Neuronal stem cell (in vitro differentiated cells): ENCODE measurements around the gene ACHE.

ENCODE experiments used
- DNase-seq: peaks from one replicate; pipeline ENCODE4 v3.0.0-alpha.2; 2013; ENCODE audit warnings: low spot score
- H2AFZ ChIP-seq: one replicate; pipeline ENCODE4 v1.6.1; 2013; ENCODE audit warnings: mild to moderate bottlenecking, low read length, inconsistent platforms
- H2AK5ac ChIP-seq: 2 replicates; pipeline ENCODE4 v1.6.1; 2013; ENCODE audit warnings: low read depth, mild to moderate bottlenecking, inconsistent platforms, low read length, moderate library complexity, mixed read lengths
- H2BK120ac ChIP-seq: 2 replicates; pipeline ENCODE4 v1.6.1; 2013; ENCODE audit warnings: low read depth, mild to moderate bottlenecking, inconsistent platforms, low read length, moderate library complexity, mixed read lengths
- H2BK12ac ChIP-seq: one replicate; pipeline ENCODE4 v1.6.1; 2013; ENCODE audit warnings: low read length, inconsistent platforms
- H2BK15ac ChIP-seq: 2 replicates; pipeline ENCODE4 v1.6.1; 2013; ENCODE audit warnings: mild to moderate bottlenecking, low read length, inconsistent platforms, mixed read lengths
- H2BK5ac ChIP-seq: one replicate; pipeline ENCODE4 v1.6.1; 2013; ENCODE audit warnings: inconsistent platforms, mild to moderate bottlenecking, low read length, moderate library complexity
- H3K14ac ChIP-seq: one replicate; pipeline ENCODE4 v1.6.1; 2013; ENCODE audit warnings: low read length, inconsistent platforms
- H3K18ac ChIP-seq: 2 replicates; pipeline ENCODE4 v1.6.1; 2013; ENCODE audit warnings: low read length, inconsistent platforms
- H3K23ac ChIP-seq: 2 replicates; pipeline ENCODE4 v1.6.1; 2013; ENCODE audit warnings: low read depth, mild to moderate bottlenecking, mixed read lengths, low read length, inconsistent platforms; ENCODE audit not compliant: poor library complexity
- H3K27ac ChIP-seq: replicated peaks from 3 replicates; pipeline ENCODE4 v1.5.1; 2013; ENCODE audit warnings: low read length, inconsistent platforms
- H3K27me3 ChIP-seq, 3 experiments: 2 replicates each; pipeline ENCODE4 v1.6.1; 2013; ENCODE audit warnings: low read length in 3 of 3, mild to moderate bottlenecking in 2 of 3, inconsistent platforms in 1 of 3, low read depth in 1 of 3, mixed read lengths in 1 of 3, moderate library complexity in 1 of 3; ENCODE audit not compliant: control insufficient read depth in 3 of 3, insufficient read depth in 3 of 3
- H3K36me3 ChIP-seq, 2 donors: replicated peaks in 1 of 2; 2 replicates each; pipeline ENCODE4 v1.6.1; 2013; ENCODE audit warnings: low read length in 2 of 2; ENCODE audit not compliant: control insufficient read depth in 2 of 2, insufficient read depth in 2 of 2
- H3K4ac ChIP-seq: 2 replicates; pipeline ENCODE4 v1.6.1; 2013; ENCODE audit warnings: inconsistent platforms, mild to moderate bottlenecking, low read length, moderate library complexity
- H3K4me1 ChIP-seq, 2 donors: 1 replicate in 1 of 2; 2 replicates in 1 of 2; pipeline ENCODE4 v1.6.1; 2013; ENCODE audit warnings: low read length in 2 of 2, low read depth in 1 of 2; ENCODE audit not compliant: control insufficient read depth in 2 of 2, insufficient read depth in 1 of 2
- H3K4me2 ChIP-seq: one replicate; pipeline ENCODE4 v1.6.1; 2013; ENCODE audit warnings: mild to moderate bottlenecking, low read length, inconsistent platforms; ENCODE audit not compliant: insufficient read depth, poor library complexity, severe bottlenecking
- H3K4me3 ChIP-seq, 2 donors: 2 replicates each; pipeline ENCODE4 v1.5.1; 2013; ENCODE audit warnings: low read length in 2 of 2, mild to moderate bottlenecking in 2 of 2, inconsistent platforms in 1 of 2, moderate library complexity in 1 of 2
- H3K79me1 ChIP-seq: one replicate; pipeline ENCODE4 v1.6.1; 2013; ENCODE audit warnings: low read depth, mild to moderate bottlenecking, inconsistent platforms, low read length, moderate library complexity
- H3K9ac ChIP-seq: one replicate; pipeline ENCODE4 v1.6.1; 2013; ENCODE audit warnings: mild to moderate bottlenecking, low read depth, low read length, inconsistent platforms; ENCODE audit not compliant: poor library complexity
- H3K9me3 ChIP-seq, 2 donors: replicated peaks in 1 of 2; 2 replicates each; pipeline versions ENCODE3 to v1.6.1; 2013; ENCODE audit warnings: low read length in 2 of 2, mild to moderate bottlenecking in 2 of 2, inconsistent platforms in 1 of 2, low read depth in 1 of 2, mixed read lengths in 1 of 2, moderate library complexity in 1 of 2; ENCODE audit not compliant: control insufficient read depth in 2 of 2, insufficient read depth in 1 of 2
- H4K8ac ChIP-seq: one replicate; pipeline ENCODE4 v1.6.1; 2013; ENCODE audit warnings: low read depth, mild to moderate bottlenecking, inconsistent platforms, low read length, moderate library complexity
- H4K91ac ChIP-seq: one replicate; pipeline ENCODE4 v1.6.1; 2013; ENCODE audit warnings: low read length, low read depth, mild to moderate bottlenecking, inconsistent platforms; ENCODE audit not compliant: poor library complexity
- WGBS, 2 donors: extraction: QIAGEN DNeasy Blood & Tissue Kit; methylation state at CpG; one replicate each; pipeline ENCODE4 v1.1.7; 2013; ENCODE audit warnings: missing lambda C conversion rate in 2 of 2, mixed read lengths in 1 of 2; ENCODE audit not compliant: insufficient read length in 2 of 2, insufficient replicate concordance in 1 of 2; ENCODE audit errors: extremely low coverage in 2 of 2; 5-methylcytosine and 5-hydroxymethylcytosine counted together

The ACHE gene

DNA sequence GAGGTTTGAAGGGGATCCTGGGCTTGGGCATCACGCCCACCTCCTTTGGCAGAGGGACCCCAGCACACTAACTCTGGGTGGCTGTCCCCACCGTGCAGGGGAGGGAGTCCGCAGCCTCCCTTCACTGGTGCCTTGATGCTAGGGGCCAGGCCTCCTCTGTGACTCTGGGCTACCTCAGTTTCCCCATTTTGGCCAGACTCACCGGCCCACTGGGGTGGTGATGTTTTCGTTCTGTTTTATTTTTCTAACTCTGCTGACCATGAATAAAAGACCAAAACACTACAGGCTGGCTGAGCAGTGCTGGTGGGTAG, 29.0 kb downstream of the ACHE start:
- Histone ChIP-seq H2BK15ac (peak overlapping the region; percentile 99), H3K4me2 (peak overlapping the region; percentile 89), H3K18ac (peak overlapping the region; percentile 99), H3K4me3 (peak overlapping the region; percentile 87 to 93), H3K23ac (peak overlapping the region; percentile 80), H4K91ac (peak overlapping the region; percentile 85), H2BK5ac (peak overlapping the region; percentile 100), H3K9ac (peak overlapping the region; percentile 81), H2BK120ac (peak overlapping the region; percentile 97), H4K8ac (peak overlapping the region; percentile 82), H3K9me3 (no peaks in the 10 kb centered on the region), H3K79me1 (peaks cover 17% of the 10 kb centered on the region), H3K14ac (peak overlapping the region; percentile 94), H2AK5ac (peak overlapping the region; percentile 100), H2BK12ac (peak overlapping the region; percentile 100), H3K27ac (no peak overlapping the region), H3K36me3 (peaks cover 15 to 36% of the 10 kb centered on the region in 2 donors), H3K4ac (peak overlapping the region; percentile 66), H3K27me3 (no peaks in the 10 kb centered on the region), H2AFZ (peak overlapping the region; percentile 99), H3K4me1 (peaks cover 11 to 13% of the 10 kb centered on the region in 2 donors)
- no peak for DNase-seq
- WGBS, 2 donors = no CpG with 5 or more reads among the region's 5 CpGs

DNA sequence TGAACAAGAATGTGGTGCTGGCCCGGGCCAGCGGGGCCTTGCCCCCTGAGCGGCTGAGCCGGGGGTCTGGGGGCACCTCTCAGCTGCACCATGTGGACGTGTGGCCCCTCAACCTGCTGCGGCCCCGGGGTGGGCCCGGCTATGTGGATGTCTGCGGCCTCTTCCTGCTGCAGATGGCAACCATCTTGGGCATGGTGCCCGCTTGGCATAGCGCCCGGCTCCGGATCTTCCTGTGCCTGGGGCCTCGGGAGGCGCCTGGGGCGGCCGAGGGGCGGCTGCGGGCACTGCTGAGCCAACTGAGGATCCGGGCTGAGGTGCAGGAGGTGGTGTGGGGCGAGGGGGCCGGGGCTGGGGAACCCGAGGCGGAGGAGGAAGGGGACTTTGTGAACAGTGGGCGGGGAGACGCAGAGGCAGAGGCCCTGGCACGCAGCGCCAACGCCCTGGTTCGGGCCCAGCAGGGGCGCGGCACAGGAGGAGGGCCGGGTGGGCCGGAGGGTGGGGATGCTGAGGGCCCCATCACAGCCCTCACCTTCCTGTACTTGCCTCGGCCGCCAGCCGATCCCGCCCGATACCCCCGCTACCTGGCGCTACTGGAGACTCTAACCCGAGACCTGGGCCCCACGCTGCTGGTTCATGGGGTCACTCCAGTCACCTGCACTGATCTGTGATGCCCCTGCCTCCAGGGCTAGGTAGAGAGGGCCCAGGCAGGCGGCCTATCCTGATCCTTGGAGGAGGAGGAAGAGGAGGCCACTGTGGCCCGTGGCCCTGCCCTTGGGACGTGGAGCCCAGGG, 29.6 kb downstream of the ACHE start:
- peaks cover 11 to 31% of the 10 kb centered on the region in 2 donors for H3K36me3 ChIP-seq
- H4K91ac ChIP-seq = peak overlapping the region; percentile 85
- peak overlapping the region; percentile 80 for H3K23ac ChIP-seq
- H3K18ac ChIP-seq = peak overlapping the region; percentile 99
- no peak for DNase-seq
- peak overlapping the region; percentile 100 for H2BK12ac ChIP-seq
- peak overlapping the region in 1 of 2 donors; percentile 93 for H3K4me3 ChIP-seq
- H3K4me2 ChIP-seq = peak overlapping the region; percentile 89
- WGBS, 2 donors = no CpG with 5 or more reads among the region's 46 CpGs
- H3K79me1 ChIP-seq = peaks cover 17% of the 10 kb centered on the region
- H3K27ac ChIP-seq = no peak overlapping the region
- H2AFZ ChIP-seq = peak overlapping the region; percentile 99
- H3K4me1 ChIP-seq = peaks cover 11 to 13% of the 10 kb centered on the region in 2 donors
- no peaks in the 10 kb centered on the region for H3K9me3 ChIP-seq
- peak overlapping the region; percentile 100 for H2AK5ac ChIP-seq
- H3K14ac ChIP-seq = peak overlapping the region; percentile 94
- peak overlapping the region; percentile 66 for H3K4ac ChIP-seq
- peak overlapping the region; percentile 99 for H2BK15ac ChIP-seq
- no peaks in the 10 kb centered on the region for H3K27me3 ChIP-seq
- H4K8ac ChIP-seq = peak overlapping the region; percentile 82
- H2BK5ac ChIP-seq = peak overlapping the region; percentile 100
- H3K9ac ChIP-seq = peak overlapping the region; percentile 81
- H2BK120ac ChIP-seq = peak overlapping the region; percentile 97

GRCh38 chr7:100865372-100865911, 30.2 kb downstream of the ACHE start:
- Histone ChIP-seq H3K79me1 (peaks cover 17% of the 10 kb centered on the region), H4K91ac (no peak overlapping the region), H3K23ac (no peak overlapping the region), H3K4me3 (peak overlapping the region in 1 of 2 donors; percentile 28), H2AK5ac (peak overlapping the region; percentile 84), H3K27me3 (no peaks in the 10 kb centered on the region), H3K9me3 (no peaks in the 10 kb centered on the region), H3K4me2 (no peak overlapping the region), H4K8ac (peak overlapping the region; percentile 65), H3K18ac (peak overlapping the region; percentile 38), H3K27ac (no peak overlapping the region), H3K4ac (no peak overlapping the region), H3K36me3 (peaks cover 8 to 30% of the 10 kb centered on the region in 2 donors), H2AFZ (no peak overlapping the region), H3K4me1 (peaks cover 11 to 13% of the 10 kb centered on the region in 2 donors), H2BK15ac (peak overlapping the region; percentile 99), H2BK12ac (peak overlapping the region; percentile 75), H2BK120ac (no peak overlapping the region), H3K14ac (peak overlapping the region; percentile 21), H3K9ac (no peak overlapping the region), H2BK5ac (peak overlapping the region; percentile 100)
- DNase-seq = no peak
- no CpG with 5 or more reads among the region's 17 CpGs for WGBS, 2 donors

- H3K4me3 ChIP-seq = no peak overlapping the region
Observed at GRCh38 chr7:100864263-100864845, 31.3 kb downstream of the ACHE start.

More at GRCh38 chr7:100864263-100864845, 31.3 kb downstream of the ACHE start:
- H2BK12ac ChIP-seq = no peak overlapping the region
- H3K79me1 ChIP-seq = peaks cover 19% of the 10 kb centered on the region
- no peak overlapping the region for H3K9ac ChIP-seq
- no peaks in the 10 kb centered on the region for H3K27me3 ChIP-seq
- H3K4me1 ChIP-seq = peaks cover 11 to 13% of the 10 kb centered on the region in 2 donors
- H3K4me2 ChIP-seq = no peak overlapping the region
- no peak overlapping the region for H2BK15ac ChIP-seq
- H3K23ac ChIP-seq = no peak overlapping the region
- H2AFZ ChIP-seq = no peak overlapping the region
- no CpG with 5 or more reads among the region's 12 CpGs for WGBS, 2 donors
- no peak overlapping the region for H4K8ac ChIP-seq
- H2BK5ac ChIP-seq = no peak overlapping the region
- H3K9me3 ChIP-seq = no peaks in the 10 kb centered on the region
- H3K36me3 ChIP-seq = peaks cover 9 to 26% of the 10 kb centered on the region in 2 donors
- no peak overlapping the region for H2AK5ac ChIP-seq
- H3K27ac ChIP-seq = no peak overlapping the region
- no peak overlapping the region for H4K91ac ChIP-seq
- H3K14ac ChIP-seq = no peak overlapping the region
- no peak for DNase-seq
- H3K18ac ChIP-seq = no peak overlapping the region
- no peak overlapping the region for H2BK120ac ChIP-seq
- no peak overlapping the region for H3K4ac ChIP-seq
